ENCODE results near the gene STUM. TPM values are rescaled to one million over a fixed set of nuclear protein-coding genes. Genes with fewer than 3 reads are reported as not detected.

The STUM gene
- total RNA-seq, 1 experiment from 2014 or later = 0.11 TPM

- Histone ChIP-seq H2BK120ac (ENCODE audit: low read depth, low read length, poor library complexity, severe bottlenecking) (no peak overlapping the region), H3K56ac (ENCODE audit: insufficient read length, low read depth, low read length) (no peak overlapping the region), H3K23me2 (ENCODE audit: insufficient read length, low read depth, low read length, poor library complexity, severe bottlenecking) (no peaks in the 10 kb centered on the region), H3K79me2 (ENCODE audit: insufficient read depth, low read length) (no peaks in the 10 kb centered on the region), H3T11ph (ENCODE audit: low read length) (no peak overlapping the region), H3K18ac (ENCODE audit: insufficient read length, low read depth, low read length) (no peak overlapping the region), H4K5ac (ENCODE audit: insufficient read length, low read depth, low read length) (no peak overlapping the region), H2BK15ac (ENCODE audit: low read depth, low read length) (no peak overlapping the region), H2BK5ac (ENCODE audit: insufficient read length, low read length) (no peak overlapping the region), H3K14ac (ENCODE audit: insufficient read depth, low read length) (no peak overlapping the region), H3K9ac (ENCODE audit: extremely low read depth, insufficient read length, low read length) (no peak overlapping the region), H3K4ac (ENCODE audit: low read depth, low read length) (no peak overlapping the region), H4K20me1 (ENCODE audit: control insufficient read depth, insufficient read depth, insufficient read length) (no peaks in the 10 kb centered on the region), H3K4me2 (ENCODE audit: insufficient read depth, insufficient read length, low read length) (no peak overlapping the region), H3K27ac (ENCODE audit: insufficient read length, low read depth, low read length) (no peak overlapping the region), H3K9me3 (ENCODE audit: control insufficient read depth, low read depth, low read length) (no peaks in the 10 kb centered on the region), H2AFZ (ENCODE audit: low read length) (no peak overlapping the region), H3K4me1 (ENCODE audit: insufficient read depth, low read length) (no peaks in the 10 kb centered on the region), H2BK20ac (ENCODE audit: low read depth, low read length, poor library complexity, severe bottlenecking) (no peak overlapping the region), H3K79me1 (ENCODE audit: insufficient read depth, low read depth, low read length, poor library complexity, severe bottlenecking) (no peaks in the 10 kb centered on the region), H2AK5ac (ENCODE audit: insufficient read length, low read length) (no peak overlapping the region), H3K27me3 (ENCODE audit: insufficient read depth, low read length) (no peaks in the 10 kb centered on the region), H4K8ac (replicated peaks; ENCODE audit: insufficient read length, low read depth, low read length) (no peak overlapping the region), H4K91ac (ENCODE audit: insufficient read length, low read depth, low read length) (no peak overlapping the region), H2BK12ac (ENCODE audit: insufficient read length, low read depth, low read length) (no peak overlapping the region), H3K23ac (ENCODE audit: insufficient read length, low read depth, low read length) (no peak overlapping the region)
- Mint-ChIP-seq H3K4me1 (peaks cover 7 to 10% of the 10 kb centered on the region in 2 experiments), H3K36me3 (ENCODE audit: insufficient read depth in 1 of 3, low read depth in 3 of 3) (peaks cover 0 to 1% (median 0%) of the 10 kb centered on the region in 3 experiments; a peak in 1 of 7 replicates), H3K9me3 (no peaks in the 10 kb centered on the region), H3K4me3 (no peak overlapping the region), H3K27me3 (ENCODE audit: low read depth) (peaks cover 1% of the 10 kb centered on the region), H3K27ac (no peak overlapping the region)
- no peak for DNase-seq
- WGBS (ENCODE audit: extremely low coverage, insufficient read length, low lambda C conversion rate) = no CpG with 5 or more reads among the region's 6 CpGs
- no peak for TF ChIP-seq CTCF (conservative IDR thresholded peaks at IDR 0.05)
These were observed 32.2 kb downstream of the STUM start for GRCh38 chr1:226580625-226581270.

Data from H9 (cell line).